ENCODE measurements around the gene NAV2. TPM values are rescaled to one million over a fixed set of nuclear protein-coding genes. Genes with fewer than 3 reads are reported as not detected.

The NAV2 gene
- total and polyA plus RNA-seq, 2 experiments from 2014 or later = 26.0 to 45.0 TPM

- TF ChIP-seq REST (IDR thresholded peaks at IDR 0.05; ENCODE audit: unreplicated experiment) (no peak), JUNB (IDR thresholded peaks at IDR 0.05; ENCODE audit: unreplicated experiment) (no peak), NANOG (IDR thresholded peaks at IDR 0.05; ENCODE audit: borderline replicate concordance) (no peak), CREB1 (CRISPR knock-in tag; IDR thresholded peaks at IDR 0.05; ENCODE audit: low read depth) (no peak), ZNF114 (CRISPR knock-in tag; IDR thresholded peaks at IDR 0.05) (no peak), STAT1 (IDR thresholded peaks at IDR 0.05; ENCODE audit: unreplicated experiment) (no peak), POLR2AphosphoS5 (IDR thresholded peaks at IDR 0.05; ENCODE audit: low read depth) (no peak), EZH2 (IDR thresholded peaks at IDR 0.05; ENCODE audit: low read depth, unreplicated experiment) (no peak)
These were observed 57.6 kb downstream of the NAV2 start (continued) for GRCh38 chr11:19770277-19770676.

DNA sequence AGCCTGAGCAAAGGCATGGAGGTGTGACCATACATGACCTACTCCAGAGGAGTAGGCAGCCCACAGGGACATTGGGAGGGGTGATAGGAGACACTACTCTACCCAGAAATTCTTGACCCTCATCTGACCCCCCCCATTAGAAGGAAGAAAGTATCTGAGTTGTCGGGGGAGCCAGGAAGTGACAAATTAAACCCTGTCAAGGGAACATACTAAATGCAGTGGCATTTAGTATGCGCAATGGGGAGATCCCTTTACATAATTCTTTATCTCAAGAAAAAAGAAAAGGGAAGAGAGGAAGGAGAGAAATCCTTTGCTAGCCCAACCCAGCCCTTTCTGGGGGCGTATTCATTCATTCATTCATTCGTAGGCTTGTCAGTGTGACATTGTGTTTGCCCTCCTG lies 58.8 kb downstream of the NAV2 start:
- Histone ChIP-seq H3K36me3 (ENCODE audit: insufficient read depth) (no peaks in the 10 kb centered on the region), H3F3A (replicated peaks; ENCODE audit: low read depth) (peaks cover 3% of the 10 kb centered on the region; the same call in 1 of the 2 replicates), H3K4me3 (peak overlapping the region; percentile 24; the same call in 1 of the 2 replicates), H3K79me2 (replicated peaks; ENCODE audit: insufficient read depth) (no peaks in the 10 kb centered on the region), H3K4me1 (ENCODE audit: insufficient read depth) (peaks cover 46% of the 10 kb centered on the region), H4K20me1 (replicated peaks; ENCODE audit: insufficient read depth) (no peaks in the 10 kb centered on the region), H3K27me3 (ENCODE audit: insufficient read depth) (no peaks in the 10 kb centered on the region), H3K4me2 (peak overlapping the region; percentile 63), H3K27ac (ENCODE audit: low read depth) (peak overlapping the region; percentile 87), H2AFZ (no peak overlapping the region), H3K9me2 (ENCODE audit: insufficient read depth) (peaks cover 25% of the 10 kb centered on the region)
- peak; percentile 24 for DNase-seq (ENCODE audit: low spot score)
- Mint-ChIP-seq H3K27me3 (ENCODE audit: insufficient read depth, low read depth, poor library complexity) (peaks cover 24% of the 10 kb centered on the region), H3K4me1 (peaks cover 60% of the 10 kb centered on the region), H3K4me3 (peak overlapping the region; percentile 7; the same call in 1 of the 3 replicates), H3K9me3 (no peaks in the 10 kb centered on the region), H3K36me3 (ENCODE audit: low read depth) (peaks cover 4% of the 10 kb centered on the region; the same call in 1 of the 3 replicates), H3K27ac (peak overlapping the region; percentile 80)
- ATAC-seq = no peak
- no peak for TF ChIP-seq POLR2AphosphoS5 (IDR thresholded peaks at IDR 0.05; ENCODE audit: low read depth)
- no peak for TF ChIP-seq CREB1 (CRISPR knock-in tag; IDR thresholded peaks at IDR 0.05; ENCODE audit: low read depth)
- TF ChIP-seq, protein P1, sequence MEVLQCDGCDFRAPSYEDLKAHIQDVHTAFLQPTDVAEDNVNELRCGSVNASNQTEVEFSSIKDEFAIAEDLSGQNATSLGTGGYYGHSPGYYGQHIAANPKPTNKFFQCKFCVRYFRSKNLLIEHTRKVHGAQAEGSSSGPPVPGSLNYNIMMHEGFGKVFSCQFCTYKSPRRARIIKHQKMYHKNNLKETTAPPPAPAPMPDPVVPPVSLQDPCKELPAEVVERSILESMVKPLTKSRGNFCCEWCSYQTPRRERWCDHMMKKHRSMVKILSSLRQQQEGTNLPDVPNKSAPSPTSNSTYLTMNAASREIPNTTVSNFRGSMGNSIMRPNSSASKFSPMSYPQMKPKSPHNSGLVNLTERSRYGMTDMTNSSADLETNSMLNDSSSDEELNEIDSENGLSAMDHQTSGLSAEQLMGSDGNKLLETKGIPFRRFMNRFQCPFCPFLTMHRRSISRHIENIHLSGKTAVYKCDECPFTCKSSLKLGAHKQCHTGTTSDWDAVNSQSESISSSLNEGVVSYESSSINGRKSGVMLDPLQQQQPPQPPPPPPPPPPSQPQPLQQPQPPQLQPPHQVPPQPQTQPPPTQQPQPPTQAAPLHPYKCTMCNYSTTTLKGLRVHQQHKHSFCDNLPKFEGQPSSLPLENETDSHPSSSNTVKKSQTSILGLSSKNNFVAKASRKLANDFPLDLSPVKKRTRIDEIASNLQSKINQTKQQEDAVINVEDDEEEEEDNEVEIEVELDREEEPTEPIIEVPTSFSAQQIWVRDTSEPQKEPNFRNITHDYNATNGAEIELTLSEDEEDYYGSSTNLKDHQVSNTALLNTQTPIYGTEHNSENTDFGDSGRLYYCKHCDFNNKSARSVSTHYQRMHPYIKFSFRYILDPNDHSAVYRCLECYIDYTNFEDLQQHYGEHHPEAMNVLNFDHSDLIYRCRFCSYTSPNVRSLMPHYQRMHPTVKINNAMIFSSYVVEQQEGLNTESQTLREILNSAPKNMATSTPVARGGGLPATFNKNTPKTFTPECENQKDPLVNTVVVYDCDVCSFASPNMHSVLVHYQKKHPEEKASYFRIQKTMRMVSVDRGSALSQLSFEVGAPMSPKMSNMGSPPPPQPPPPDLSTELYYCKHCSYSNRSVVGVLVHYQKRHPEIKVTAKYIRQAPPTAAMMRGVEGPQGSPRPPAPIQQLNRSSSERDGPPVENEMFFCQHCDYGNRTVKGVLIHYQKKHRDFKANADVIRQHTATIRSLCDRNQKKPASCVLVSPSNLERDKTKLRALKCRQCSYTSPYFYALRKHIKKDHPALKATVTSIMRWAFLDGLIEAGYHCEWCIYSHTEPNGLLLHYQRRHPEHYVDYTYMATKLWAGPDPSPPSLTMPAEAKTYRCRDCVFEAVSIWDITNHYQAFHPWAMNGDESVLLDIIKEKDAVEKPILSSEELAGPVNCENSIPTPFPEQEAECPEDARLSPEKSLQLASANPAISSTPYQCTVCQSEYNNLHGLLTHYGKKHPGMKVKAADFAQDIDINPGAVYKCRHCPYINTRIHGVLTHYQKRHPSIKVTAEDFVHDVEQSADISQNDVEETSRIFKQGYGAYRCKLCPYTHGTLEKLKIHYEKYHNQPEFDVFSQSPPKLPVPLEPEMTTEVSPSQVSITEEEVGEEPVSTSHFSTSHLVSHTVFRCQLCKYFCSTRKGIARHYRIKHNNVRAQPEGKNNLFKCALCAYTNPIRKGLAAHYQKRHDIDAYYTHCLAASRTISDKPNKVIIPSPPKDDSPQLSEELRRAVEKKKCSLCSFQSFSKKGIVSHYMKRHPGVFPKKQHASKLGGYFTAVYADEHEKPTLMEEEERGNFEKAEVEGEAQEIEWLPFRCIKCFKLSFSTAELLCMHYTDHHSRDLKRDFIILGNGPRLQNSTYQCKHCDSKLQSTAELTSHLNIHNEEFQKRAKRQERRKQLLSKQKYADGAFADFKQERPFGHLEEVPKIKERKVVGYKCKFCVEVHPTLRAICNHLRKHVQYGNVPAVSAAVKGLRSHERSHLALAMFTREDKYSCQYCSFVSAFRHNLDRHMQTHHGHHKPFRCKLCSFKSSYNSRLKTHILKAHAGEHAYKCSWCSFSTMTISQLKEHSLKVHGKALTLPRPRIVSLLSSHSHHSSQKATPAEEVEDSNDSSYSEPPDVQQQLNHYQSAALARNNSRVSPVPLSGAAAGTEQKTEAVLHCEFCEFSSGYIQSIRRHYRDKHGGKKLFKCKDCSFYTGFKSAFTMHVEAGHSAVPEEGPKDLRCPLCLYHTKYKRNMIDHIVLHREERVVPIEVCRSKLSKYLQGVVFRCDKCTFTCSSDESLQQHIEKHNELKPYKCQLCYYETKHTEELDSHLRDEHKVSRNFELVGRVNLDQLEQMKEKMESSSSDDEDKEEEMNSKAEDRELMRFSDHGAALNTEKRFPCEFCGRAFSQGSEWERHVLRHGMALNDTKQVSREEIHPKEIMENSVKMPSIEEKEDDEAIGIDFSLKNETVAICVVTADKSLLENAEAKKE (CRISPR knock-in tag; IDR thresholded peaks at IDR 0.05) = 0 out of 2 replicates have a peak, but pooled peaks have one; percentile 14

All from GM23338 (cell line).